HL-60 (cell line): ENCODE data around the gene COX17.
"Not testable (repeated sequence)": the region's sequence is repeated elsewhere in the genome, so short reads cannot be mapped to it uniquely, and the experiment has no call there.

Experiments
- GABPA ChIP-seq: IDR thresholded peaks from 2 replicates; pipeline ENCODE4 v1.6.1; 2012; ENCODE audit warnings: low read depth
- REST ChIP-seq: IDR thresholded peaks from 2 replicates; pipeline ENCODE4 v1.6.1; 2012; ENCODE audit warnings: low read depth; ENCODE audit not compliant: insufficient replicate concordance
- TF ChIP-seq, protein P1 (sequence below): IDR thresholded peaks from one replicate; pipeline ENCODE4 v1.5.1; 2011; ENCODE audit warnings: low read length, control low read depth, inconsistent platforms; ENCODE audit not compliant: insufficient read depth

- TF ChIP-seq, protein P1, sequence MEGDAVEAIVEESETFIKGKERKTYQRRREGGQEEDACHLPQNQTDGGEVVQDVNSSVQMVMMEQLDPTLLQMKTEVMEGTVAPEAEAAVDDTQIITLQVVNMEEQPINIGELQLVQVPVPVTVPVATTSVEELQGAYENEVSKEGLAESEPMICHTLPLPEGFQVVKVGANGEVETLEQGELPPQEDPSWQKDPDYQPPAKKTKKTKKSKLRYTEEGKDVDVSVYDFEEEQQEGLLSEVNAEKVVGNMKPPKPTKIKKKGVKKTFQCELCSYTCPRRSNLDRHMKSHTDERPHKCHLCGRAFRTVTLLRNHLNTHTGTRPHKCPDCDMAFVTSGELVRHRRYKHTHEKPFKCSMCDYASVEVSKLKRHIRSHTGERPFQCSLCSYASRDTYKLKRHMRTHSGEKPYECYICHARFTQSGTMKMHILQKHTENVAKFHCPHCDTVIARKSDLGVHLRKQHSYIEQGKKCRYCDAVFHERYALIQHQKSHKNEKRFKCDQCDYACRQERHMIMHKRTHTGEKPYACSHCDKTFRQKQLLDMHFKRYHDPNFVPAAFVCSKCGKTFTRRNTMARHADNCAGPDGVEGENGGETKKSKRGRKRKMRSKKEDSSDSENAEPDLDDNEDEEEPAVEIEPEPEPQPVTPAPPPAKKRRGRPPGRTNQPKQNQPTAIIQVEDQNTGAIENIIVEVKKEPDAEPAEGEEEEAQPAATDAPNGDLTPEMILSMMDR: not testable (repeated sequence)
- not testable (repeated sequence) for TF ChIP-seq REST, GABPA
Observed at GRCh38 chr3:119678209-119678608, 1.0 kb upstream of the COX17 start.
